SIG-M5 (cell line): Measurements from ENCODE around the gene DNASE2.
"Not testable (repeated sequence)": the region's sequence is repeated elsewhere in the genome, so short reads cannot be mapped to it uniquely, and the experiment has no call there.

Experiments used
- DNase-seq: peaks from one replicate; lab custom pipeline; 2025; lab: John Stamatoyannopoulos, UW

Gene DNASE2

GRCh38 chr19:12881172-12881808 lies at the start of gene DNASE2:
DNASE2 (minus strand) TSS chr19:12881449; CDS start chr19:12881375, 74 bp downstream.
- DNase-seq = peak; percentile 69

- DNase-seq = no peak
These were observed 48.9 kb upstream of the DNASE2 start for GRCh38 chr19:12930002-12930645.

- no peak for DNase-seq
These were observed 43.5 kb upstream of the DNASE2 start for GRCh38 chr19:12924621-12925310.

- no peak for DNase-seq
These were observed 41.7 kb upstream of the DNASE2 start for GRCh38 chr19:12922959-12923358.

- no peak for DNase-seq
These were observed 39.8 kb upstream of the DNASE2 start for GRCh38 chr19:12921047-12921446.

DNA sequence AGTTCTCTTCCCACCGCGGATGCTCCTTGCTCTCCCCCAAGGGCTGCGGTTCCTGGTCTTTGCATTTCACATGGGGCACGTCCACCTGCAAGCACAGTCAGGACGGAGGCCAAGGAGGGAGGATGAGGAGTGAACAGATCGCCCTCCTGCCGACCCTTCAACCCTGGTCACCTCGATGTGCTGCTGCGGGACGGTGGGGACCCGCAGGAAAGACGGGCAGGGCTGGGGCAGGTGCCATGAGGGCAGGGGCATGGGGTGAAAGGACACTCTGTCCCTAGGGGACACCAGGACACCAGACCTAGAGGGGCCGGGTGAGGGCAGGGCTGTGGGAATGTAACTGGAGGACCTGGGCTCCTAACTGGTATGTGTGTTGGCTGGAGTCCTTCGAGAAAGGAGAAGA lies 37.0 kb upstream of the DNASE2 start:
- DNase-seq = no peak

DNA sequence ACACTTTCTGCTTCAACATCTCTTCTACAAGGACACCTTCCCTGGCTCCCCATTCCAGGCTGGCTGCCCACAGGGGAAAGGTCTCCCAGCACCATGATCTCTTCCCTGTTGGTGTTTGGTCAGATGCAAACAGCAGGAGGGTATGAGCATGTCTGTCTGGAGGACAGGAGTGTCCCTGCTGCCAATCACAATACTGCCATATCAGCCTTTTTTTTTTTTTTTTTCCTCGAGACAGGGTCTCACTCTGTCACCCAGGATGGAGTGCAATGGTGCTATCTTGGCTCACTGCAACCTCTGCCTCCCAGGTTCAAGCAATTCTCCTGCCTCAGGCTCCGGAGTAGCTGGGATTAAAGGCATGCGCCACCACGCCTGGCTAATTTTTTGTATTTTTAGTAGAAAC lies 34.6 kb upstream of the DNASE2 start:
- not testable (repeated sequence) for DNase-seq

- DNase-seq = peak; percentile 44
These were observed 32.8 kb upstream of the DNASE2 start for GRCh38 chr19:12913851-12914690.

DNA sequence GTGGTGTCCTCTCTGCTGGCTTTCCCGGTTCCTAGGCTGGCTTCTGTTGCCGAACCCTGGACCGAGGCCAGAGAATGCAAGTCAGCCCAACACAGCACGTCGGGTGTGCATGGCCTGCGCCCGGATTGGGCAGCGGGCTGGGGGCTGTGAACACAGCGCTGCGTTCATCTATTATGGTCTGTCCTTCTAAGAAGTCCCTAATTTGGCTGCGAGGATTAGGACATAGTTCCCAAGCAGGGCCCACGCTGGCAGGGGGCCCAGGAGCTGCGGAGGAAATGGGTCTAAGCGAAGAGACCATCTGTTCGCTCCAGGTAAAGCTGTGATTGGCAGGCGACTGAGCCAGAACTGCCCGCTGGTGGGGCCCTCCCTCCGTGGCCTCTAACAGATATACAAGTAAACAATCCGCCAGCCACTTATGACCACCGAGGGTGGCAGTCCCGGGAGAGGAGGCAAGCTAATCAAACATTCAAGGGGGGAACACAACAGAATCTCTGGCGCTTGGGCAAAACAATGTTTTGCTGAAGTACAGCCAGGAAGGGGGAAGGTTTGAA lies 31.8 kb upstream of the DNASE2 start:
- no peak for DNase-seq

GRCh38 chr19:12912571-12912970 lies 31.3 kb upstream of the DNASE2 start:
- DNase-seq = no peak

- DNase-seq = no peak
These were observed 25.9 kb upstream of the DNASE2 start for GRCh38 chr19:12907166-12907565.

GRCh38 chr19:12899891-12900518 lies 18.8 kb upstream of the DNASE2 start:
- no peak for DNase-seq

DNA sequence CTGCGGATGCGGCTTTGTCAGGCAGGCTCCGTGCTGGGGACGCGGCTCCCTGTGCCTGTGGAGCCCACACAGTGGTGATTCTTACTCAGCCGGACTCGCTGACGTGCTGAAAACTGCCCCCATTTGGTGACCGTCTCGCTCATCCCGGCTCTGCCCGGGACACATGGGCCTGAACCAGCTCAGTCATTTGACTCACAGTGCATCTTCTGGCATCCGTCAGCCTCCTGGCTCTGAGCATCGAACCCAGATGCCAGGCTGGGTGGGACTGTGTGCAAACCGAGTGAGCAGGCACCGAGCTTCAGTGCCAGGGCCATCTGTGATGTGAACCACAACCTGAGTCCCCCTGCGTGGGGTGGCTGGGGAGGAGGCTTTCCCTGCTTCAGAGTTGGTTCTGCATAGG lies 15.2 kb upstream of the DNASE2 start:
- no peak for DNase-seq

GRCh38 chr19:12893582-12893981 lies 12.3 kb upstream of the DNASE2 start:
- no peak for DNase-seq

- no peak for DNase-seq
These were observed 10.3 kb upstream of the DNASE2 start for GRCh38 chr19:12891553-12892021.

DNA sequence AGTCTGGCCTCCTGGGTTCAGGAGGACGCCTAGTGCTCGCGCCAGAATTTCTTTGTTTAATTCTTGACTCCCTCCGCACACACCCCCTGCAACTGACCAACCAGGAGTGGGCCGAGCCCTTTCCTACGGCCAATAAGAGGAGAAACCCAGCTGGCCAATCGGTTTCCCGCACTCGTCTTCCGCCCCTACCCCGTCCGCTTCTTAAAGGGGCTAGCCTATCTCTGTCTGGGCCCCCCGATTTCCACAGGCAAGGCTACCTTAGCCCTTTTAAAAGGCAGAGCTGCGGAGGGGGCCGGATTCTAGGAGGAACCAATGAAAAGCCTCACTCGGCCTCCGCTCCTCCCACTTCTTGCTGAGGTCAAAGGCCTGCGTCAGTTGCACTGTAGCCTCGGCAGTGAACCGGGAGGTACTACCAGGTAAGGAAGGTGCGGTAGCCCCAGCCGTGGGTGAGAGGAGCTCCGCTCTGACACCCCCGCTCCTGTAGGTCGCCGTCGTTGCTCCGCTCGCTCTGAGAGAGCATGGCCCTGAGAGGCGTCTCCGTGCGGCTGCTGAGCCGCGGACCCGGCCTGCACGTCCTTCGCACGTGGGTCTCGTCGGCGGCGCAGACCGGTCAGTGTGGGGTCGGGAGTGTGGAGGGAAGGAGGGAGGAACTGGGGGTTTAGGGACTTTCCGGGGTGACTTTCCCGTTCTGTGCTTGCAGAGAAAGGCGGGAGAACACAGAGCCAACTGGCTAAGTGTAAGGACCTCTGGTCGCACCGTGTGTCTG lies 9.7 kb upstream of the DNASE2 start, which contains the start of gene GCDH:
Gene GCDH, plus strand, starts transcription at position 374 of the 766 bp plus-strand sequence. Its CDS starts 145 bp downstream, at position 519.
- DNase-seq = peak; percentile 98

DNA sequence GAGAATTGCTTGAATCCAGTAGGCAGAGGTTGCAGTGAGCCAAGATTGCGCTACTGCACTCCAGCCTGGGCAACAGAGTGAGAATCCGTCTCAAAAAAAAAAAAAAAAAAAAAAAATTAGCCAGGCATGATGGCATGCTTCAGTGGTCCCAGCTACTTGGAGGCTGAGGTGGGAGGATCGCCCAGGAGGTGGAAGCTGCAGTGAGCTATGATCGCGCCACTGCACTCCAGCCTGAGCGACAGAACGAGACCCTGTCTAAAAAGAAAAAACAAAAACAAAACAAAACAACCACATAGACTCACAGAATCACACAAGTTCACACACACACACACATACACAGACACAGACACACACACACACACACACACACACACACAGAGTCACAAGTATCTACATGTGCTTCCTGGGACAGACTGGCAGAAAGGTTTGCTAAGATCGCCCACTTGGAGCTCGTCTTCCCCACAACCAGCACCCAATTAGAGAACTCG lies 9.1 kb upstream of the DNASE2 start:
- DNase-seq = not testable (repeated sequence)

GRCh38 chr19:12888006-12888603 lies 6.9 kb upstream of the DNASE2 start:
- no peak for DNase-seq

DNA sequence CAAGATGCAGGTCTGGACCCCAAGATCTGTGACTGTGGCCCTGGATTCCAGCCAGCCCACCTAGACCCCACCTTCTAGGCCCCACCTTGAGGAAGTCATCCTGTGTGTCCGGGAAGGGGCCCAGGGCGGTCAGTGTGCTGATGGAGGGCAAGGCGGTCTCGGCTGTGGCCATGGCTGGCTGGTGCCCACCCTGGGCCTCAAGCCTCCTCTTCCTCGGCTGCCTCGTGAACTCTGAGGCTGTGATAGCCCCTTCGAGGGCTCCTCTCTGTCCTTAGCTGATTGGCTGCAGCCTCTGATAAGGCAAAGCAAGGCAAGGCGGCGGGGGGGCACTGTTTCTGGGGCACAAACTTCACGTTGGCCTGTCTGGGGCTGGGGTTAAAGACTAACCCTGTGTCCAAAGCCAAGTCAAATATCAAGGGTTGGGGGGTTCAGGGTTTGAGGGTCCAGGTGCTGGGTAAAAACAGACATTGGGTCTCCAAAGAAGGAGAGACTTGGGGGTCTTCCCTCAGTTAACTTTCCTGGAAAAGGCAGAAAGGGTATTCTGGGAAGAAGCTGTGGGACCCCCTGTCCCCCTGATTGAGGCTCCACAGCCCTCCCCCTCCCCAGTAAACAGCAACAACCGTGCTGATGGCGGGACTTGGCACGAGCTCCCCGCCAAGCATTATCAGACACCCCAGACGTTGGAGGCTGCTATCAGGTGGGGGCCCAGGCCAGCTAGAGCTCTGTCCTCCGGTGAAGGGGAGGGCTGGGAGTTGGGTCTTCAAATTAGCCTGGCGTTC lies 5.9 kb upstream of the DNASE2 start, which contains the start of gene KLF1:
Gene KLF1, minus strand, starts transcription at position 233 of the 779 bp plus-strand sequence. Its CDS starts 61 bp downstream, at position 172.
- DNase-seq = no peak
